Urothelium cell line (cell line): Measurements from ENCODE around the gene TFPI2.

Experiments used
- DNase-seq: peaks from one replicate; pipeline ENCODE4 v3.0.0; 2011; ENCODE audit warnings: low spot score, mixed read lengths
- FAIRE-seq: peaks from 2 replicates; lab custom pipeline; 2011; peaks lifted over from hg19 to GRCh38; lab: Jason Lieb, UNC

The TFPI2 gene

DNA sequence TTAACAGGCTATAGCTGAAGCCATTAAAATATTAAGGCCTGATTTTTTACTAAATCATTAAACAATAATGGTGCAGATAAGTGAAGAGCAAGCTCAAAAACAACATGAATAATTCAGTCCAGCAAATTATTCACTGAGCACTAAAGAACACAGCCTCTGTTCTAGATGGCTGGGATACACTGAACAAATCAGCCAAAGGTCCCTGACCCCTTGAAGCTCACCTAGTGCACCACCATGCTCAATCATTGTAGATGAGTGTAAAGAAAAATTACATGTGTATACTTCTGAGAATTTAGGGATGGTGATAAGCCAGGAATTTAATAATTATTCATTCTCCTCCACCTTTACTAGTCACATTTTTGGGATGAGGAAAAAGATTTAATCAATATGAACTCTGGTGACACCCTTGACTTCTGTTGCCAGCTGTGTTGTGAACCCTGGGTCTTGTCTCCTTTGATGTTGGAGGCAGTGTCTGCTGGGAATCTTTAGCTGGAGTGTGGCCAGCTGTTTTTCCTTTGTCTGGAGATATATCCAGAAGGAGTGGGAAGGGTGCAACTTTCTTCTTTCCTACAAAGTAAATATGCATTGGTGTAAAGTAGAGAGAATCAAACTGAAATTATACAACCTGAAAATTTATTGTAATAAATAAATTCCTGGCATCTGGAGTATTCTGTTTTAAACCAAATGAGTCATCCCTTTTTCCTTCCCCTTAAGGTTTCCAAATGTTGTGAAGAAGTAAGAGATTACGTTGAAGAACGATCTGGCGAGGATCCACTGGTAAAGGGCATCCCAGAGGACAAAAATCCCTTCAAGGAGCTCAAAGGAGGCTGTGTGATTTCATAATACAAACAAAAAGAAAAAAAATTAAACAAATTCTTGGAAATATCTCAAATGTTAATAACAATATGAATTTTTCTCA is 19.8 kb upstream of the TFPI2 start:
- DNase-seq: peak; percentile 22
- peak; percentile 55 for FAIRE-seq

DNA sequence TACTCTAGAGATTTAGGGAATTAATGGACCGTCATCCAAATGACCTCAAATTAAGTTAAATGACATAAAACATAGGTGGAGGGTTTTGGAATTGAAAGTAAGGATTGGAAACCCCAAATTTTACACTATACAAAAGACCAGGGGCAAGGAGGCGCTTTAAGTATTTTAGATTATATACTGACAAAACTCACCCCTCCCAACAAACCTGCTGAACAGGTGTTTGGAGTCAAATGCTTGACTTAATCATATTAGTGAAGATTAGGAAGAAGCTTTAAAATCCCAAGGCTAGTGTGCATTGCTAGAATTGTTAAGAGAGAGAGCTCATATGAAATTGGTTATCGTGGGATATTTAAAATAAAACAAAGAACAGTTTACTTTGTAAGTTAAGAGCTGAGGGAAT is 15.7 kb upstream of the TFPI2 start, which contains the start of gene GNGT1:
GNGT1 (plus strand) TSS at position 301 of the 400 bp plus-strand sequence. CDS start 180 bp downstream, outside the sequence.
- DNase-seq: no peak
- no peak for FAIRE-seq

DNA sequence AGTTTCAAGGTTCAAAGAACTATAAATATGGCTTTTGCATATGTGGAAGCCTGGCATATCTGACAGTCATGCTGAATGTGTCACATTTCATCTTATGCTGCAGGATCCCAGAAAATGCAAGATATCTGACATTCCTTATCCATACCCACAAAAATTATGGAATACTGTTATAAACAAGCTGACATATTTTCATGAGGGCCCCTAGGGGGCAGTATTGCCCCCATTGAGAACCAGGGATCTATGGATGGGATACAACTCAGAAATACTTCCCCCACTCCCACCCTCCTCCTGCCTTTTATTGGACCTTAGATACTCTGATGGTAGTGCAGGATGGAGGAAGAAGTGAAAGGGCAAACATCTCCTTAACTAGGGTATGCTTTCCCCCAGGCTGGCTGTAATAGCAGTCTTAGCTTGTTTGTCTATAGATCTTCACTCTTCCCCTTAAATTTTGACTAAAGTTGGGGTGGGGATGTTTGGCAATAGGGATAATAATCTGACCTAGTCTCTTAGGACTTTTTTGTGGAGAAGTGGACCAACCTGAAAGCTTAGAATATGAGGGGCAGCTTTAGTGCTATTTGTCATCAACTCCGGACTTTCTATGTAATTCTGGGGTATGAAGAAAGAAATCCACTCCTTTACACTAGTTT is 12.3 kb upstream of the TFPI2 start:
- FAIRE-seq: peak; percentile 23

DNA sequence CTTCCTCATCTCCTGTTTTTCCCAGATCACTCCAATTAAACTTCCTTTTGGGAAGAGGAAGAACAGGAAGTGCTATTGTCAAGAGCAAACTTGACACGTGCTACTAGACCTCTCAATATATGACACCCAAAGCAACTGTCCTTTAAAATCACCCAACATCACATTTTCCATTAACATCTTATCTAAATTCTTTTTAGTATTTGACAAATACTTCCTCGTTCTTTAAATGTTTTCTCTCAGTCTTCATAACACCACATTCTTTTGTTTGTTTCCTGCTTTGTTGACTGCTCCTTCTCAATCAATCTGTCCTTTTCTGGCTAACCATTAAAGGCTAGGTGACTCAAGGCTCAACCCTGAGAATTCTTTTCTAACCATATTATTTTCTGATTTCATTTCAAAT is 7.1 kb upstream of the TFPI2 start:
- DNase-seq (no peak), FAIRE-seq (no peak)

More for the DNA sequence above, 12.3 kb upstream of the TFPI2 start:
- DNase-seq: peak; percentile 55

DNA sequence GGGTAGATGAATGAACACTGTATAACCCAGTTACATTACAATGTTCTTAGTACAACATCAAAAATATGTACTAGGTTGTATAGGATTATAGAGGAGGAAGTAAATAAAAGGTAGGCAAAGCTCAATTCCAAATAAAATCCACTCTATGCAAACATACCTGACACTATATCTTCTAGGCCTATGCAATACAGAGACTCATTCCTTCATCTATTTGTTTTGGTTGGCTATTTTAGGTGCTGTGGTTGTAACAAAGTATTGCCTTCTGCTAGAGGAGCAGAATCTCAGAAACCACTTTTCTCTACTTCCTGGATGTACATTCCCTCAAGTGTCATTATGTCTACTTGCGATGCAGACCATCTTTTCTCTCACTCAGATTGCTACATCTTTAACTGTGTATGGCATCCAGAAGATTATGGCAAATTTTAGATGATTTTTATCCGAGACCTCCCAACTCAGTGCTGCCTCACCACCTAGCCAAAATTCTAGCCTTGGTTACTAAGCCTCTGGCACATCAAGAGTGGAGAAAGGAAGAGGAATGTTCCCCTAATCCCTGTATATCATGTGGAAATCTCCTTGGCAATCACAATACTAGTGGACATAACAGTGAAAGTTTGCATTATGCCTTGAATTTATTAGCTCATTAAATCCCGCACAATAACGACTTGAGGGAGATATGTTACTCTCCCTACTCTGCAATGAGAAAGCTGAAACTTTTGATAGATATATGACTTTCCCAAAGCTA is 5.5 kb upstream of the TFPI2 start:
- FAIRE-seq: no peak
- DNase-seq: no peak

DNA sequence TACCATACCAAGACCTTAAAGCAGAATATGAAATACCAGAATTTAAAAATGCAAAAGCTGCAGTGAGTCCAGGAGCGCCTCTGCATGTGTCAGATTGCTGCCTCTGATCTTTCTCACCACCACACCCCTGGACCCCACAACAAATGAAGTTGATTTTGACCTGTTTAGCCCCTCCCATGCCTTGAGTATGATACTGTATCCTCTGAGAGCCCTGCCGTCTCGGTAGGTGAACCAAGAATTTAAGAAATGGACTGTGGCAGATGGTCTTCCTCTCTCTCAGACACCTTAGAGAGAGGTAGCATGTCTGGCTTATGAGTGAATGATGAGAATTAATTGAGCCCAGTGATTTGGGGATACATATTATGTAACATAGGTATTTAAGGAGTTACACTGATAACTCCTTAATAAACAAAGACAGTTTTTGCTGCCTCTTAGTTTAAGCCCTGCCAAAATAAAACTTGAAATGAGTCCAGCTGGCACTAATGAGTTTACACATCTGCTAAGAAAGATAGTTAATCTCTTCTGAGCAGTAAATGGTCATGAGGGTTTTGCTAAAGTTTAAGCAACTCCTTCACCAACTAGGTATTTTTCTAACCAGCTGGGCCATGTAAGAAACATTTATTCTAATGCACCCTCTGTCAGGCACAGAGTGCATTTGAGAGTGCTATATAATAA is 4.5 kb upstream of the TFPI2 start:
- DNase-seq (no peak), FAIRE-seq (no peak)

DNA sequence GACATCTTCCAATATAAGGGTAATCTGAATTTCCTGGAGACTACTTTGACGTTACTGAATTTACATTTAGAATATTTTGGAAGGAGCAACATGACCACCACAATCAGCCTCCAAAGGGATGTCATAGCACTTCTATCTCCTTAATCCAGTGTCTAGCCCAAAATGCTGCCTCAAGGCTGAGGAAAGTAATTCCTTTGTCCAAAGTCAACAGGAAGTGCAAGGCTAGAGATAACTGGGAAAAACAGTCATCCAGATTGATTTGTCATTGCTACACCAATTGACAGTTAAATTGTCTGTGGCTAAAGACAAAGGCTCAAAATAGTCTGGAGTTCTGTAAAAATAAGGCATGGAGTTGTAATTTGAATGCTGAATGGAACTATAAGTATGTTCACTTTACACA is 3.9 kb upstream of the TFPI2 start:
- FAIRE-seq: no peak

DNA sequence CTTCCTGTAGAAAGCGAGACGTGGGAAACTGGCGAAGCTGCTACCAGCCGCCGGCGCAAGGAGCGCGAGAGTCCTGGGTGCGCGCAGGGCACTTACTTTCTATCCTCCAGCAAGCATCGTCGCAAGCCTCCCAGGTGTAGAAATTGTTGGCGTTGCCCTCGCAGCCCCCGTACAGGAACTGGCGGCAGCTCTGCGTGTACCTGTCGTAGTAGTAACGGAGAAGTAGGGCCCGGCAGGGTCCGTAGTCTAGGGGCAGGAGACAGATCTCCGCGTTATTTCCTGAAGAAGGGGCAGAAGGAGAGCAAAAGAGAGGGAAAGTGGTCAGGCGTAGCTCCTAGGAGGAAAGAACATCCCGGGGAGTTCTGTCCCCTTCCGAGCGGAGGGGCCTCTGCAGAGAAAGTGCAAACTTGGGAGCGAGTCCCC is 501 bp downstream of the TFPI2 start:
- DNase-seq: no peak
- FAIRE-seq: no peak

More for the DNA sequence above, 3.9 kb upstream of the TFPI2 start:
- no peak for DNase-seq

DNA sequence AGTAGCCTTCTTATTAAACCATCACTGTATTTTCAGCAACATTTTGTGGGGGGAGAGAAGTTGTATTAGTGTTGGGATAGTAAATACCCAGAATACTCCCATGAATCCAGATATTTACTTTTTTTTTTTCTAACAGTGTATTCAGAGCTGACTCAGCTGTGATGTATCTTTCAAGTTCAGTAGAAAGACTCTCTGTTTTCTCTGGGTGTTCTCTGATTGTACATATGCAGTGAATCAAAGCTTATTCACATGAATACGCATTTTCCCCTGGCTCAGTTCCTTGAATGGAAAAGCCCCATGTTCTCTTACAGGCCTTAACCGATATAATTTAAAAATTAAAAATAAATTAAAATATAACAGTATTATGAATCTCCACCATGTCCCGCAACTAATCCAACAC is 1.3 kb downstream of the TFPI2 start:
- DNase-seq (no peak), FAIRE-seq (no peak)

DNA sequence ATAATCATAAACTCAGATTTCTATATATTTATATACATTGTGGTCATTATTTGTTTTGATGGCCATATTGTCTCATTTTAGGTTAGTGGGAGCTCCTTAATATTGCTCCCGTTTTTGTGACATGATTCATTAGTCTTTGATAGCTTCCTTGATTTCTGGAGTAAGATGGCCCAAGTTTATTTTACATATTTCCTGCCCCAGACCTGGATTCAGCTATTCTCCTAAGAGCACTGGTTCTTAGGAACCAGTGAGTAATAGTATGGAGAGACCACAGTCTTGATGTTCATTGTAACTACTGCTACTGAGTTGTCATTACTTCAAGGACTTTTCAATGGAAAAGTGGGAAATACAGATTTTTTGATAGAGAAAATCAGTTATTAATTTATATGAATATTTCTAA is 6.0 kb downstream of the TFPI2 start:
- no peak for FAIRE-seq
- DNase-seq: no peak

DNA sequence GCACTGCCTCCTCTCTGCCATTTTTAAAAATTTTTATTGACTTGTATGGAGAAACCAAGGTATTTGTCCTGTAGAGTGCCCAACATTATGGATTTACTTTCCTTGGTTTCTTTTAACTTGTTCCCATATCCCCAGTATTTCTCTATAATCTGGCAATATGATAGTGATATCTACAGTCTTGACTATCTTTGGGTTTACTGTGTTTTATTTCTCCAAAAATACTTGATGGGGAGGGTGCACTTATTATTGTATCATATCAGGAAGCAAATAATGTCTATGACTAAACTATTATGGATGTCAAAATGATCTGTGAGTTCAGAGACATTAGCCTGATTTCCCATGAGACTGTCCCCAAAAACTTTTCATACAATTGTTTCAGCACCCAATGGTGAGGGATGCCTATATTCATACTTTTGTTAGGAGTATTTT is 6.6 kb downstream of the TFPI2 start:
- FAIRE-seq: no peak
- DNase-seq: no peak

DNA sequence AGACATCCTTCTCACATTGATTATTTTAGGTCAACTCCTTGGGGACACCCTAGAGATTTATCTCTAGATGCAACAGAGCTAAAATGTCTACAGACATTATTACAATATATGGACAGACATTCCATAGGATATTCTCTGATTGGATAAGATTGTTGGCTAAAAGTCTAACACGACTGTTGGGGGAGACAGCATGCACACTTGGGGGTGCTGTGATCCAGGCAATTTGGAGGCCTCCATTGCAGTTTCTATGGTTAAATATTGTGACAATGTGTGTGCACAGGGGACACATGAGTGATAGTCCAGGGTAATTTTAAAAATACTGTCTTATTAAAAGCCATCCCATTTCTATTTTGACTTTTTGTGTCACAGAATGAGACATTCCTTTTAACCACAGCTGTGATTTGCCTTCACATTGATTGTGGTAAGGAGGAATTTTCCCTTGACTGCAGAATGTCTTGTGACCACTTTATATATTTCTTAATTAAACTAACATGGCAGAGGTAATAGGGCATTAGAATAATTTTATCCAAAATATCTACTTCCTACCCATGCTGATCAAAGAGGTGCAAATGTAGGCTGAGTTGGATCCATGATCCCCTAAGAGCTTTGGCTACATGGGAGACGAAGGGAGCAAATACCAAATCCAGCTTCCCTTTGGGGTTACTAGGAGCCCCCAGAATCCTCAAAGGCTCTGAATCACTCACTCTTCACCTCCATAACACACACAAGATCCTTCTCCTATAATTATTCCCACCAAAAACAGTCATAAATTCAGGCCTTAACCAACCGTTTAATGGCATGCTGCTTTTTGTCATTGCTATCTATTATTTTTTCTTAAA is 7.3 kb downstream of the TFPI2 start:
- FAIRE-seq (no peak), DNase-seq (no peak)

DNA sequence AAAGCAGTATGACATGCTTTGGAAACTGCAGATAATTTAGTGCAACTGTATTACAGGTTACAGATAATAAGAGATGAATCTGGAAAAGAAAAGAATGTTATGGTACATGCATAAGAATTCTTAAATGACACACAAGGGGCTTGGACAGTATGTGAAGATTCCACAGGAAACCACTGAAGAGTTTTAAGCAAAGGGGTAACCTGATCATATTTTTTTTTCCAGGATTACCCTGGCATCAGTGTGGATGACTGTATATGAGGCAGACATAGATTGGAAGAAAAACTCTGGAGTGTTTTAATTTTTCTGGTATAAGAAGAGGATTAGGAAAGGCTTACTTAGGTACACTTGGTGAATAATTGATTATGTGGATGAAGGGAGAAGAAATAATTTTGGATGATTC is 8.1 kb downstream of the TFPI2 start:
- DNase-seq: no peak
- no peak for FAIRE-seq

DNA sequence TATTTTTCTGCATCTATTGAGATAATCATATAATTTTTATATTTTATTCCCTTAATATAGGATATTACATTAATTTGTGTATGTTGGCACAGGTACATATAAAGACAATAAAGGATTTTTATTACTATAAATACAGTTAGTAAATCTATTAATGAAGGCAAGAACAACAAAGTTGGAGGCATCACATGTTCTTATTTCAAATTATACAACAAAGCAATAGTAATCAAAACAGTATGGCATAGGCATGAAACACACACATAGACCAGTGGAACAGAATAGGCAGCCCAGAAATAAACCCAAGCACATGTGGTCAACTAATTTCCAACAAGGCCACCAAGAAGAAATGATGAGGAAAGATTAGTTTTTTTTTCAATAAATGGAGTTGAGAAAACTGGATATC is 11.2 kb downstream of the TFPI2 start:
- FAIRE-seq: no peak
- no peak for DNase-seq

DNA sequence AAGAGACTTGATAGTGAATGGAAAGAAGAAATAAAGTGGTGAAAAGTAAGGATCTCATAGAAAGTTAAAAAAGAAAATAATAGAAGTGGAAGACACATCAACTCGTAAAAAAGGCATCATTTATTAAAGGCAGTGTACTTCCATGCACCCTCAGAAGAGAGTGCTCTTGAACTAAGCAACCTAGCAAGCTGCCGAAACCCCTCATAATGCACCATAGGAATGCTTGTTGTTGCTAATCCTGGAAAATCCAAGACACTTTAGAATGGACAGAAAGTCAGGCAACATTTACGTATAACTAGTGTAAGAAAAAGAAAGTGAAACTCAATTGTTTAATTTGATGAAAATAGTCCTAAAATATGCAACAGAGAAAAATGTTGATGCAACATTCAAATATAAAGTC is 12.8 kb downstream of the TFPI2 start:
- no peak for FAIRE-seq

DNA sequence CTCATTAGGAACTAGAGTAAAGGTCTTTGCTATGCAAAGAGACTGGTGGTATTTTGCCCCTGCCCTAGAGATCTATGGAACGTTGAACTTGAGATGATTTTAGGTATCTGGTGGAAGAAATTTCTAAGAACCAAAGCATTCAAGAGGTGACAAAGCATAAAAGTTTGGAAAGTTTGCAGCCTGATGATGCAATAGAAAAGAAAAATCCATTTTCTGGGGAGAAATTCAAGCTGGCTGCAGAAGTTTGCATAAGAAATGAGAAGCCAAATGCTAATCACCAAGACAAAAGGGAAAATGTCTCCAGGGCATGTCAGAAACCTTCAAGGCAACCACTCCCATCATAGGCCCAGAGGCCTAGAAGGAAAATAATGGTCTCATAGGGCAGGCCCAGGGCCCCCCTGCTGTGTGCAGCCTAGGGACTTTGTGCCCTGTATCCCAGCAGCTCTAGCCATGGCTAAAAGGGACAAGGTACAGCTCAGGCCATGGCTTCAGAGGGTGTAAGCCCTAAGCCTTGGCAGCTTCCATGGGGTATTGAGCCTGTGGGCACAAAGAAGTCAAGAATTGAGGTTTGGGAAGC is 16.5 kb downstream of the TFPI2 start:
- DNase-seq: no peak
- FAIRE-seq: no peak

More for the DNA sequence above, 12.8 kb downstream of the TFPI2 start:
- DNase-seq: no peak

DNA sequence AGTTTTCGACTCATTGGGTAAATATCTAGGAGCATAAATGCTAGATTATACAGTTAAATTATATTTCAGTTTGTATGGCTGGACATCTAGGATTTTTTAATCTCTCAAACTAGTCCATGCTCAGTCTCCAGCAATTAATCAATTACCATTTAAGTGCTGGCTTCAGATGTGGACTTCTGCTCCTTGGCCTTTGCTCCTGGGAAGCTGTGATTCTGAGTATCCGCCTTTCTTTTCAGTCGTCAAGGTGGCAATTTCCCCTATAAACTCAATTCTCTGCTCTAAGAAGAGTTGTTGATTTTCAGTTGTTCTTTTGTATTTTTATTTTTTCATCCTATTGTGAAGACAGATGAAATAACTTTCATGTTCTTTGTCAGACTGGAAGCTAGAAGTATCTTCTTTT is 23.7 kb downstream of the TFPI2 start:
- FAIRE-seq: no peak

DNA sequence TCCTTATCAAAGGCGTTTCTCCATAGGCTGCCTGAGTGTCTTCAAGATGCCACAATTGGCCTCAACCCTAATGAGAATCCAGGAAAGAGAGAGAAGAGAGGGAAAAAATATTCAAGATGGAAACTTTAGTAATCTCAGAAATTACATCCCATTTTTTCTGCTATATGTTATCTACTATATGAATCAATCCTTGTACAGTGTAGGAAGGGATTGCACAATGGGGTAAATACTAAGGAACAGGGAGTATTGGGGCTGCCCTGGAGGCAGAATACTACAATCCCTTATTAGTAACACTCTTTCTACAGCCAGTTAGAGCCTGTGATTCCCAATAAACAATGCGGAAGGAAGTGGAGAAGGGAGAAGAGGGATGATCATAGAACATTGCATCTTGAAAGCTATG is 27.9 kb downstream of the TFPI2 start:
- FAIRE-seq: no peak
- DNase-seq: no peak

More for the DNA sequence above, 23.7 kb downstream of the TFPI2 start:
- no peak for DNase-seq

DNA sequence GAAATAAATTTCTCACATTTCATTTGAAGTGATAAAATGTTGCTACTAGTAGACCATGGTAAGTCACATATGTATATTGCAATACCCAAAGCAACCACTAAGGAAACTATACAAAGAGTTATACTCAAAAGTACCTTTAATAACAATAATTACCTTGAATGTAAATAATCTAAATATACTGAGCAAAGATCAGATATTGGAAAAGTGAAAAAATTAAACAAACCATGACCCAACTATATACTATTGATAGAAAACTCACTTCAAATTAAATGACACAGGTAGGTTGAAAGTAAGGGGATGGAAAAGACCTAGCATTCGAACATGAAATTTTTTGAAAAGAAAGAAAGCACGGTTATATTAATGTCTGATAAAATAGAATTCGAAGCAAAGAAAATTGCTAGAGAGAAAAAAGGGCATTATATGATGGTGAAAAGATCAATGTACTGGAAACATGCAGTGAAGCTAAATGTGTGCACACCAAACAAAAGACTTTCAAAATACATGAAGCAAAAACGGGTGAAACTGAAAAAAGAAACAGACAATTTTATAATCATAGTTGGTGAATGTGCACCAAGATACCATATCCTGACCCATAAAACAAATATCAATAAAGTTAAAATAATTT is 29.1 kb downstream of the TFPI2 start:
- DNase-seq (no peak), FAIRE-seq (no peak)
